T47D (cell line): ENCODE measurements around the gene NUDT22.
A peak's percentile ranks its signal among the peaks of the same experiment; 100 is the strongest.

Experiments used
- DNase-seq, 2 experiments: peaks; one replicate each; pipeline versions ENCODE4 v3.0.0 to v3.0.0-alpha.2; 2011 to 2012; ENCODE audit warnings: low read depth in 1 of 2, low spot score in 1 of 2
- JUND ChIP-seq: IDR thresholded peaks from 2 replicates; pipeline ENCODE4 v1.6.1; 2012; ENCODE audit warnings: low read depth
- in situ Hi-C: cut with HindIII; loops from 2 replicates; pipeline ENCODE4 v1.10.0; 2016; ENCODE audit warnings: low sequenced_read_pairs, low pct_unique_long_range_greater_than_20kb

The NUDT22 gene

GRCh38 chr11:64225608-64226506 is at the start of gene NUDT22, which contains the start of gene TRPT1:
Gene NUDT22, plus strand, starts transcription at chr11:64226274. Its CDS starts 379 bp downstream, at chr11:64226653.
Gene TRPT1, minus strand, starts transcription at chr11:64226186. Its CDS starts 326 bp downstream, at chr11:64225860.
- peak; percentile 92 to 97 for DNase-seq
- in situ Hi-C loops = no loop called here
- no peak for TF ChIP-seq JUND

DNA sequence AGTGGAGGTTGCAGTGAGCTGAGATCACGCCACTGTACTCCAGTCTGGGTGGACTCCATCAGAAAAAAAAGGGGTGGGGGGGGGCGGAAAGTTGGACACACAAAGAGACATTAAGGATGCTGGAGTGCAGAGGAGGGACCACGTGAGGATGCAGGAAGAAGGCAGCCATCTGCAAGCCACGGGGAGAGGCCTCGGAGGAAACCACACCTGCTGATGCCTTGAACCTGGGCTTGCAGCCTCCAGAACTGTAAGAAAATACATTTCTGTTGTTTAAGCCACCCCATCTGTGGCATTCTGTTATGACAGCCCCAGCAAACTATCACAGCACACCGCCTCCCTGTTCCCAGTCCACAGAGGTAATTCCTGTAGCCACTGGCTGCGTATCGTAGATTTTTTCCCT is 49.3 kb upstream of the NUDT22 start:
- in situ Hi-C loops = no loop called here
- no peak for DNase-seq
- no peak for TF ChIP-seq JUND

- DNase-seq = no peak
- in situ Hi-C loops = no loop called here
- no peak for TF ChIP-seq JUND
These were observed 47.9 kb upstream of the NUDT22 start for GRCh38 chr11:64178203-64178602.

DNA sequence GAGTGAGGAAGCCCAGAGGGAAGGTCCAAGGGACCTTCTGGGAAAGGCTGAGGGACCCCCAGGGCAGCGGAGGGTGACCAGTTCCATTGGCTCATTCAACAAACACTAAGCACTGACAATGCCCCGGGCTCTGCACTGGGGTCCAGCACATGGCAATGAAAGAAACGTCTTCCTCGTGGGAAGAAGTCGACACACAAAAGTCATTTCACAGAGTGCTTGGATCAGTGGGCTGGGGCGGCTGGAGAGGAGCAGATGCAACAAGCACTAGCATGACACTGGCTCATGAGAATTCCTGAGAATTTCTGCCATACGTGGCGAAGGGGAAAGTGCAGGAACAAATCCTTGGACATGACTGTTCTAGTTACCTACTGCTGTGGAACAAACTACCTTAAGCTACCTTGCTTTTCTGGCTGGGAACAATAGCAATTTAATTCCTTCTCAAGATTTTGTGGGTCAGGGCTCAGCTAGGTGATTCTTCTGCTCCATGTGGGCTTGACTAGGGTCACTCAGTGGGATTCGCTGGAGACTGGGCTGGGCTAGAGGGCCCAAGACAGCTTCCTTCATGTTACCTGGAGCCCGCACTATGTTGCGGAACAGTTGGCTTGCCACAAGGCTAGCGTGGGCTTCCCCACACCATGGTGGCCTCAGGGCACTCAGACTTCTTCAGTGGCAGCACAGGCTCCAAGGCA is 47.0 kb upstream of the NUDT22 start:
- TF ChIP-seq JUND = no peak
- in situ Hi-C loops = no loop called here
- no peak for DNase-seq

DNA sequence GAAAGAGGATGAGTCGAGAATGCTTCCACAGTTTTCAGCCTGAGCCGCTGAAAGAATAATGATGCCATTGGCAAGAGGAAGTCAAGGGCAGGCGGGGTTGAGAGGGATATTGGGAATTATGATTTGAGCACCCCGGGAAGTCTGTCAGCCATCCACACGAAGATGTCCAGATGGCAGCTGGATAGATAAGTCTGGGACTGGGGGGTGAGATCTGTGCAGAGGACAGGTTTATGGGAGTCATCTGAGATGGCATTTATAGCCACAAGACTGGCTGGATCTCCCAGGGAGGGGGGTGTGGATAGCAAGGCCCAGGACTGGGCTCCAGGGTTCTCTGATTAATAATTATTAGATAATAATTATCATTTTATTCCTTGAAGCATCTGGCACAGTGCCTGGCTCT is 45.2 kb upstream of the NUDT22 start:
- no peak for DNase-seq
- TF ChIP-seq JUND = no peak
- in situ Hi-C loops = no loop called here

DNA sequence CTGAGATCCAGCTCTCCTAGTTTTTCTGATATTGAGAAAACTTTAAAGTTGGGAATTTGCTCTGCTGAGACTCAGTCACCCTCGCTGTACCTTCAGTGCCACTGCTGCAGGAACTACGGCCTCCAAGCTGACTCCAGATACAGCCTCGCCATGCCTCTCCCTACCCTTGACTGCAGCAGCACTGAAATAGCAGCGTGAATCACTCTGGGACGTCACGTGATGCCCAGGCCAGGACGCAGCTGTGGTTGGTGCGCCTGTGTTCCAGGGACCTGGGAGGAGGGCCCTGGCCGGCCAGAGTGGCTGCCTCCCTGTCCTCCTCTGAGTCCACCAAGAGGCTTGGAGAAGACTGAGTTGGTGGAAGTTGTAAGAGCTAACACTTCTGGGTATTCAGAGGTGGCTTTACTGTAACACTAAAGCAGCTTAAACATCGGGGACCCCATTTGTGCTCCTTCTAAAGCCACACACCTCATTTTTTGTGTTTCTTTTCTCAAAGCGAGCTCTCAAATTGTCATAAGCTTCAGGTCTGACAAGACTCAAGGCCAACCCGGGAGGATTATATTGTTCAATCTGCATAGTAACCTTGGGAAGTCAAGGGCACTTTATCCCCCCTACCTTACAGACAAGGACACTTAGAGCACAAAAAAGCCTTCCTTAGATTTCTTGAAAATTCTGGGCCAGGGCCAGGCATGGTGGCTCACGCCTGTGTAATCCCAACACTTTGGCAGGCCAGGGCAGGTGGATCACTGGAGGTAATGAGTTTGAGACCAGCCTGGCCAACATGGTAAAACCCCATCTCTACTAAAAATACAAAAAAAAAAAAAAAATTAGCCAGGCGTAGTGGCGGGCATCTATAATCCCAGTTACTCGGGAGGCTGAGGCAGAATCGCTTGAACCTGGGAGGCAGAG is 44.3 kb upstream of the NUDT22 start:
- peak; percentile 76 to 89 for DNase-seq
- no peak for TF ChIP-seq JUND
- in situ Hi-C loops = no loop called here

DNA sequence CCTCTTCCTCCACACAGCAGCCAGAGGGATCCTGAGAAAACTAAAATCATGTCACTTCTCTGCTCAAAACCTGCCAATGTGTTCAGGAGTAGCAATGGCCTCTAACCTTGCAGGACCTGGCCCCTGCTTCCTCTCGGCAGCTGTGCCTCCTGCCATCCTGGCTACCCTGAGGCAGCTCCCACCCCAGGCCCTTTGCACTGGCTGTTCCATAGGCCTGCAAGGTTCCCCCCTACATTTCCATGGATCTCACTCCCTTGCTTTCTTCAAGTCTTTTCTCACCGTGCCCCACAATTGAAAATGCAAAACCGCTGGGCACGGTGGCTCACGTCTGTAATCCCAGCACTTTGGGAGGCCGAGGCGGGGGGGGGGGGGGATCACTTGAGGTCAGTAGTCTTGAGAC is 42.2 kb upstream of the NUDT22 start:
- no peak for TF ChIP-seq JUND
- no peak for DNase-seq
- in situ Hi-C loops = no loop called here

- in situ Hi-C loops = no loop called here
- no peak for TF ChIP-seq JUND
- peak; percentile 45 to 86 for DNase-seq
These were observed 40.8 kb upstream of the NUDT22 start for GRCh38 chr11:64185175-64185692.

- peak; percentile 99 to 100 for DNase-seq
- TF ChIP-seq JUND = no peak
- in situ Hi-C loops = no loop called here
These were observed 40.2 kb upstream of the NUDT22 start, which contains the start of gene STIP1 for GRCh38 chr11:64185693-64186491. Gene STIP1, plus strand, starts transcription at chr11:64186171. Its CDS starts 91 bp downstream, at chr11:64186262.

DNA sequence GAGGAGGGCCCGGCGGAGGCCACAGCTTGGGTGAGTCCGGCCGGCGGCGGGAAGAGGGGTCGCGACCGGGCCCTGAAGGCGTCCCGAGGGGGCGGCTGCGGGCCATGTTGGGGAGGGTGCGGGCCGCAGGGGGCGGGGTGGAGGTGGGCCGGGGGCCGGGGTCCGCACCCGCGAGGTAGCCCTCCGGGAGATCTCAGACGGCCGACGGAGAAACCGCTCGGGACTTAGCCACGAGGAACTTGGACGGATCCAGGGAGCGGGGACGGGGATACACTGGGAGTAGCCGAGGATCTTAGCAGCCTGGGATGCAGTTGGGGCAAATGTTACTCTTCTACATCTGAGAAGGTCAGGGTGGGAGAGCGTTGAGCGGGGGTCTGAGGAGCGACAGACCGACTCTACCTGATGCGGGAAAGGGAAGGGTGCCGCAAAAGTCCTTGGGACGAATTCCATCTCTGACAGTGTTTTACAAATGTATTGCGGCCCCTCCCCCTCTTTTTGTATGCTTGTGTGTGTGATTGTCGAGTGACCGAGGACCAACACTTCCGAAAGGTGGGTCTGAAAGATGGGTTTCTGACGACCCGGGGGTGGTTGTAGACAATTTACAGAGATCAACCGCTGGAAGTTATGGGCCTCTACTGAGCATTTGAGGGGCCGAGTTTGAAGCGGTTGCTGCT is 39.4 kb upstream of the NUDT22 start:
- no peak for TF ChIP-seq JUND
- in situ Hi-C loops = no loop called here
- DNase-seq = peak in 1 of 2 experiments; percentile 38

DNA sequence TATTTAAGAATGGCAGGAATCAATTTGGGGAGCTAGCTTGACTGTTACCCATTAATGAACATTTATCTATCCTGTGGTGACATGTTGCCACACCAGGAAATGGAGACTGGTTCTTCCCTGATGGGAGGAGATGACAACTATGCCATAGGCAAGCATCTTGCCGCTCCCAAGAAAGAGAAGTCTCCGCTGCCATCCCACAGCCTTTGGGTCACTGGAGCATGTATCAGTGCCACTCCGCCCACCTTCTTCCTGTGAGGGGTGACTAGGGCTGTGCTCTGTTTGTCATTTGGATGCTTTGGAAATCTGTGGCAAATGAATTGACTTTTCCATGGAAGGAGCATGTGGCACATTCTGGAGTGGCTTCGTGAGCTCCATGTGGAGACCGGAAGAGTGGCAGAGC is 33.6 kb upstream of the NUDT22 start:
- DNase-seq = no peak
- in situ Hi-C loops = no loop called here
- no peak for TF ChIP-seq JUND
